Keratinocyte (primary cell): ENCODE results near the gene KLF14.

Source experiments
- EZH2 ChIP-seq: IDR thresholded peaks from one replicate; pipeline ENCODE4 v1.6.1; 2012; ENCODE audit warnings: inconsistent platforms, mild to moderate bottlenecking, low read length, moderate library complexity
- TF ChIP-seq, protein P1 (sequence below), 3 experiments: IDR thresholded peaks in 1 of 3; conservative IDR thresholded peaks in 1 of 3; optimal IDR thresholded peaks in 1 of 3; 2 replicates in 2 of 3; 3 replicates in 1 of 3; pipeline versions ENCODE3 to v1.5.1; 2011; ENCODE audit warnings: low read length in 3 of 3, mild to moderate bottlenecking in 3 of 3, moderate library complexity in 2 of 3, control low read depth in 1 of 3, inconsistent platforms in 1 of 3; ENCODE audit not compliant: insufficient read depth in 2 of 3; ENCODE audit errors: extremely low read depth in 1 of 3

DNA sequence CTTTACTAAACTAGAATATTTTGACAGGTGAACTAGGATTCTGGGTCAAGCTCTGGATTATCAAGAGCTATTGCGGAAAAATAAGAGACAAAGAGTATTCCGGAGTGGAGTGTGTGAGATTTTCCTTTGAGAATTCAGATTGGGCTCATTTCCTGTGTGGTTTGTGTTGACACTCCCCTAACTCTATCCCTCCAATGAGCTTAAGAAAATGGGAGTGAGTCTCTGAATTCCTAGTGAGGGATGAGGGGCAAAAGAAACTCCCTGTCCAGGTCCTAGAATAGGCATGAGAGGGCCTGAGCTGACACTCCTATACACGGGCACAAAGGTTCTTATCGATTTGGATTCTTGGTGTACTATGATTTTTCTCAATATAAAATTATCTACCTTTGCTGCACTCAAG is 10.2 kb downstream of the KLF14 start:
- TF ChIP-seq, protein P1, sequence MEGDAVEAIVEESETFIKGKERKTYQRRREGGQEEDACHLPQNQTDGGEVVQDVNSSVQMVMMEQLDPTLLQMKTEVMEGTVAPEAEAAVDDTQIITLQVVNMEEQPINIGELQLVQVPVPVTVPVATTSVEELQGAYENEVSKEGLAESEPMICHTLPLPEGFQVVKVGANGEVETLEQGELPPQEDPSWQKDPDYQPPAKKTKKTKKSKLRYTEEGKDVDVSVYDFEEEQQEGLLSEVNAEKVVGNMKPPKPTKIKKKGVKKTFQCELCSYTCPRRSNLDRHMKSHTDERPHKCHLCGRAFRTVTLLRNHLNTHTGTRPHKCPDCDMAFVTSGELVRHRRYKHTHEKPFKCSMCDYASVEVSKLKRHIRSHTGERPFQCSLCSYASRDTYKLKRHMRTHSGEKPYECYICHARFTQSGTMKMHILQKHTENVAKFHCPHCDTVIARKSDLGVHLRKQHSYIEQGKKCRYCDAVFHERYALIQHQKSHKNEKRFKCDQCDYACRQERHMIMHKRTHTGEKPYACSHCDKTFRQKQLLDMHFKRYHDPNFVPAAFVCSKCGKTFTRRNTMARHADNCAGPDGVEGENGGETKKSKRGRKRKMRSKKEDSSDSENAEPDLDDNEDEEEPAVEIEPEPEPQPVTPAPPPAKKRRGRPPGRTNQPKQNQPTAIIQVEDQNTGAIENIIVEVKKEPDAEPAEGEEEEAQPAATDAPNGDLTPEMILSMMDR (optimal IDR thresholded peaks at IDR 0.05 in 1 of 3, IDR thresholded peaks at IDR 0.05 in 1 of 3, conservative IDR thresholded peaks at IDR 0.05 in 1 of 3; ENCODE audit: extremely low read depth in 1 of 3, insufficient read depth in 2 of 3, low read length in 3 of 3), result no peak
- TF ChIP-seq EZH2, result no peak
